ENCODE data around the gene TCF20. TPM values are rescaled to one million over a fixed set of nuclear protein-coding genes. Genes with fewer than 3 reads are reported as not detected.

The TCF20 gene
- total and polyA plus RNA-seq, 9 donors, result 12.4 to 42.0 (median 34.0) TPM

- DNase-seq, result no peak
- no peaks in the 10 kb centered on the region for H3K27me3 ChIP-seq
- H3K27ac ChIP-seq, result no peak overlapping the region
- TF ChIP-seq CTCF (IDR thresholded peaks at IDR 0.05), result no peak
- no peak for TF ChIP-seq POLR2A (IDR thresholded peaks at IDR 0.05)
- TF ChIP-seq EP300 (IDR thresholded peaks at IDR 0.05), result no peak
- 94 to 100% (median 97%) methylated on average over 1 of the region's 1 CpG for WGBS, 3 donors
- intact Hi-C loops (cut with DNase I), result no loop called here
- H3K4me1 ChIP-seq (ENCODE audit: insufficient read depth), result peaks cover 2% of the 10 kb centered on the region
- H3K36me3 ChIP-seq, result no peaks in the 10 kb centered on the region
- H3K9me3 ChIP-seq, result no peaks in the 10 kb centered on the region
- no peak overlapping the region for H3K4me3 ChIP-seq
These were observed 48.3 kb downstream of the TCF20 start for GRCh38 chr22:42222140-42222539.

Other genes with a start within 250 kb of the TCF20 start
- gene NAGA, start 199.8 kb downstream of the TCF20 start, total RNA-seq, result 10 to 100 TPM; 18.7 to 34.3 (median 20.3) TPM
- gene NAGA, start 199.8 kb downstream of the TCF20 start, polyA plus RNA-seq, result 10 to 100 TPM; 17.6 to 18.1 TPM
- 10 to 100 TPM in 1 of 7 donors, 1 to 10 TPM in 6; 3.4 to 10.2 (median 7.3) TPM for gene PHETA2, start 196.4 kb downstream of the TCF20 start, total RNA-seq
- 1 to 10 TPM; 8.5 to 8.8 TPM for gene PHETA2, start 196.4 kb downstream of the TCF20 start, polyA plus RNA-seq
- gene SMDT1, start 191.0 kb downstream of the TCF20 start, total RNA-seq, result 100 to 1,000 TPM in 4 of 7 donors, 10 to 100 TPM in 3; 26.3 to 287 (median 130) TPM
- gene SMDT1, start 191.0 kb downstream of the TCF20 start, polyA plus RNA-seq, result 100 to 1,000 TPM; 112 to 211 TPM
- gene NDUFA6, start 179.9 kb downstream of the TCF20 start, total RNA-seq, result 10 to 100 TPM; 28.3 to 49.2 (median 43.4) TPM
- 10 to 100 TPM; 48.7 to 82.8 TPM for gene NDUFA6, start 179.9 kb downstream of the TCF20 start, polyA plus RNA-seq
- 1 to 10 TPM in 4 of 7 donors, under 1 TPM in 3; 0.73 to 2.0 (median 1.2) TPM for gene CYP2D6, start 139.8 kb downstream of the TCF20 start, total RNA-seq
- under 1 TPM; 0.28 to 0.30 TPM for gene CYP2D6, start 139.8 kb downstream of the TCF20 start, polyA plus RNA-seq
- 1 to 10 TPM in 3 of 7 donors, under 1 TPM in 4; 0.36 to 3.5 (median 0.91) TPM for gene NFAM1, start 161.8 kb upstream of the TCF20 start, total RNA-seq
- 1 to 10 TPM in 1 of 2 donors, under 1 TPM in 1; 0.42 to 1.5 TPM for gene NFAM1, start 161.8 kb upstream of the TCF20 start, polyA plus RNA-seq
- 10 to 100 TPM; 20.1 to 43.9 (median 39.4) TPM for gene RRP7A, start 249.1 kb upstream of the TCF20 start, total RNA-seq
- 1 to 10 TPM; 9.3 to 9.6 TPM for gene RRP7A, start 249.1 kb upstream of the TCF20 start, polyA plus RNA-seq